ENCODE data around the gene MARF1. TPM values are rescaled to one million over a fixed set of nuclear protein-coding genes. Genes with fewer than 3 reads are reported as not detected.

The MARF1 gene
- total RNA-seq, 4 donors from 2014 or later, result 21.0 to 91.9 (median 42.2) TPM

DNA sequence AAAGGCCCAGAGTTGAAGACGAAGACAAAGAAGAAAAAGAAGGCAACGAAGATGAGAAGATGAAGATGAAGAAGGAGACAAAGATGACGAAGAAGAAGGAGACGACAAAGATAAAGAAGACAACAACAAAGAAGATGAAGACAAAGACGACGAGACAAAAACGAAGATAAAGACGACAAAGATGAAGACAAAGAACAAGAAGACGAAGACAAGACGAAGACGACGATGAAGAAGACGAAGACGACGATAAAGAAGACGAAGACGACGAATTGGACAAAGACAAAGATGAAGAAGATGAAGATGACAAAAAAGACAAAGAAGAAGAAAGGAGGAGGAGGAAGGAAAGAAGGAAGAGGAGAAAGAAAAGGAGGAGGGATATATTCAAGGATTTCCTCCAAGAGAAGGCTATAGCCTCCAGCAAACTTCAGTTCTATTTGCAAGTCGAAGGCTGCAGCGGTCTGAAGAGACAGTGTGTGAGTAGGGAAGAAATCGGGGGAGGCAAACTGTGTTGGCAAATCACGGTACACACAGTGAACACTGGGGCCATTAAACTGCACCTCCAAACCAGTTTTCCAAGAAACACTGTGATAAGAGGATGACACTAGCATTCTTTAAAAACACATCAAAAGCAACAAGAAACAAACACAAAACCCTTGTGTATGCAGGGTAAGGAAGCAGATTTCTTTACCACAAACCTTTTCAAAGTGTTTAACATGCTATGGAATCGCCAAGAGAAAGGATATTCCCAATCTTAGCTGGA is 40.5 kb downstream of the MARF1 start:
- H3K27me3 ChIP-seq, result no peaks in the 10 kb centered on the region
- H3K9me3 ChIP-seq, result no peaks in the 10 kb centered on the region
- no peak for DNase-seq
- no peaks in the 10 kb centered on the region for H3K4me1 ChIP-seq
- no peak overlapping the region for H3K27ac ChIP-seq
- intact Hi-C loops (cut with DNase I; ENCODE audit: low total_unique reads), result no loop called here
- TF ChIP-seq, protein P1, sequence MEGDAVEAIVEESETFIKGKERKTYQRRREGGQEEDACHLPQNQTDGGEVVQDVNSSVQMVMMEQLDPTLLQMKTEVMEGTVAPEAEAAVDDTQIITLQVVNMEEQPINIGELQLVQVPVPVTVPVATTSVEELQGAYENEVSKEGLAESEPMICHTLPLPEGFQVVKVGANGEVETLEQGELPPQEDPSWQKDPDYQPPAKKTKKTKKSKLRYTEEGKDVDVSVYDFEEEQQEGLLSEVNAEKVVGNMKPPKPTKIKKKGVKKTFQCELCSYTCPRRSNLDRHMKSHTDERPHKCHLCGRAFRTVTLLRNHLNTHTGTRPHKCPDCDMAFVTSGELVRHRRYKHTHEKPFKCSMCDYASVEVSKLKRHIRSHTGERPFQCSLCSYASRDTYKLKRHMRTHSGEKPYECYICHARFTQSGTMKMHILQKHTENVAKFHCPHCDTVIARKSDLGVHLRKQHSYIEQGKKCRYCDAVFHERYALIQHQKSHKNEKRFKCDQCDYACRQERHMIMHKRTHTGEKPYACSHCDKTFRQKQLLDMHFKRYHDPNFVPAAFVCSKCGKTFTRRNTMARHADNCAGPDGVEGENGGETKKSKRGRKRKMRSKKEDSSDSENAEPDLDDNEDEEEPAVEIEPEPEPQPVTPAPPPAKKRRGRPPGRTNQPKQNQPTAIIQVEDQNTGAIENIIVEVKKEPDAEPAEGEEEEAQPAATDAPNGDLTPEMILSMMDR (IDR thresholded peaks at IDR 0.05), result no peak
- no peak for TF ChIP-seq POLR2A (IDR thresholded peaks at IDR 0.05)
- no peaks in the 10 kb centered on the region for H3K36me3 ChIP-seq
- H3K4me3 ChIP-seq, result no peak overlapping the region

- Histone ChIP-seq H3K4me1 (no peaks in the 10 kb centered on the region), H3K27me3 (no peaks in the 10 kb centered on the region), H3K27ac (no peak overlapping the region), H3K4me3 (no peak overlapping the region), H3K36me3 (no peaks in the 10 kb centered on the region), H3K9me3 (no peaks in the 10 kb centered on the region)
- DNase-seq, result no peak
- intact Hi-C loops (cut with DNase I; ENCODE audit: low total_unique reads), result no loop called here
- TF ChIP-seq, protein P1 (IDR thresholded peaks at IDR 0.05), result no peak
- TF ChIP-seq POLR2A (IDR thresholded peaks at IDR 0.05), result no peak
Observed at GRCh38 chr16:15601212-15601879, 41.6 kb downstream of the MARF1 start.

DNA sequence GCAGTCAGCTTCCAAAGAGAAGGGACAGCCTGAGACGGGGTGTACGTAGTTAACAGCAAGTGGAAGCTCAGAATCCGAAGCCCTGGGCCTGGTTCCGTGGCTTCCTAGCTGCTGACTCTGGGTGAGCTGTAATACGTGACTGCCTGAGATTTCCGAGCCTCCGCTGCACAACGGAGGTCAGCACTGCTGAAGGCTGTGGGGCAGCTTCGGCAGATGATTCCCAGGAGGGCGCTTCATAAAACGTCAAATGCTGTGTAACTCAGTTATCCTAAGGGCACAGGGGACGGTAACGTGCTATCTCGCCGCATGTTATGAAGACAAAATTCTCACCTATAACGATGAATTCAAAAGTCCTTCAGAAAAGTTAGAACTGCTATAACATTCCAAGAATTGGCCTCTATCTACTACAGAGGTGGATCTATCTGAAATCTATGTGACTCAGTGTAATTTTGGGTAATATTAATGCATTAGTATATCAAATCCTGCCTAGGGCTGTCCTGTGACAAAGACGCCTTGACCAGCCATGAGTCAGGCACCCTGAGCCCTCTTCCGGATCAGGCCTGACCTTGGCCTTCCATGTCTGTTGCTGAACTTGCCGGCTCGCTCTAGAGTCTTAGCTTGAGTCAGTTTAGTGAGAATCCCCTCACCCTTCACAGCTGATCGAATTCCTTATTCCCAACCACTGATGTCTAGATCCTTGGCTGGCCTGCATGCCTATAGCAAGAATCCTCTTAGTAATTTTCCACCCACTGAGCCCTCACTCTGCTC is 43.5 kb downstream of the MARF1 start:
- H3K36me3 ChIP-seq, result no peaks in the 10 kb centered on the region
- H3K9me3 ChIP-seq, result no peaks in the 10 kb centered on the region
- no peaks in the 10 kb centered on the region for H3K27me3 ChIP-seq
- no peak for DNase-seq
- intact Hi-C loops (cut with DNase I; ENCODE audit: low total_unique reads), result no loop called here
- no peak overlapping the region for H3K27ac ChIP-seq
- TF ChIP-seq, protein P1 (IDR thresholded peaks at IDR 0.05), result no peak
- no peak for TF ChIP-seq POLR2A (IDR thresholded peaks at IDR 0.05)
- H3K4me1 ChIP-seq, result no peaks in the 10 kb centered on the region
- H3K4me3 ChIP-seq, result no peak overlapping the region

GRCh38 chr16:15598648-15599190 is 44.2 kb downstream of the MARF1 start:
- H3K9me3 ChIP-seq, result no peaks in the 10 kb centered on the region
- H3K4me3 ChIP-seq, result no peak overlapping the region
- TF ChIP-seq, protein P1 (IDR thresholded peaks at IDR 0.05), result no peak
- no peak for TF ChIP-seq POLR2A (IDR thresholded peaks at IDR 0.05)
- no peak overlapping the region for H3K27ac ChIP-seq
- no peak for DNase-seq
- intact Hi-C loops (cut with DNase I; ENCODE audit: low total_unique reads), result no loop called here
- H3K36me3 ChIP-seq, result no peaks in the 10 kb centered on the region
- no peaks in the 10 kb centered on the region for H3K4me1 ChIP-seq
- no peaks in the 10 kb centered on the region for H3K27me3 ChIP-seq

Measured in uterus (tissue), 4 donors.